Panc1 (cell line): Measurements from ENCODE around the gene SLC26A3. TPM values are rescaled to one million over a fixed set of nuclear protein-coding genes. Genes with fewer than 3 reads are reported as not detected.

Experiments used
- ATAC-seq: fragments of 200-7000 bp; cut with Tn5 transposase; 2 replicates; pipeline ENCODE4 v1.9.1; 2020; ENCODE audit warnings: mild to moderate bottlenecking, moderate library complexity
- BruUV-seq: library from RNA; stranded (reverse); fragments of 400-500 nt; replicated peaks from 2 replicates; lab custom pipeline; 2021; lab: Mats Ljungman, UMichigan
- CTCF ChIA-PET: fragments of 300-600 bp; sonication (Branson Sonifier 250); formaldehyde crosslinking; loops from one replicate; lab custom pipeline; 2022; ENCODE audit warnings: antibody characterized with exemption; lab: Charles Lee
- POLR2A ChIA-PET: fragments of 300-600 bp; sonication (Branson Sonifier 250); formaldehyde crosslinking; loops from one replicate; lab custom pipeline; 2022; ENCODE audit warnings: antibody characterized with exemption; lab: Charles Lee
- DNase-seq: peaks from one replicate; pipeline ENCODE4 v3.0.0-alpha.2; 2010; ENCODE audit warnings: low read depth, low spot score
- H3K27ac ChIP-seq: 2 replicates; pipeline ENCODE4 v1.5.1; 2011; ENCODE audit warnings: mild to moderate bottlenecking, low read length, inconsistent platforms
- H3K27me3 ChIP-seq: fragments of 200-500 bp; sonication (Bioruptor generic); 2 replicates; pipeline ENCODE4 v1.6.0; 2014; ENCODE audit warnings: low read length, inconsistent platforms; ENCODE audit not compliant: control insufficient read depth, insufficient read depth
- H3K36me3 ChIP-seq: fragments of 200-500 bp; sonication (Bioruptor generic); 2 replicates; pipeline ENCODE4 v1.5.1; 2014; ENCODE audit warnings: inconsistent platforms, mild to moderate bottlenecking, low read length, moderate library complexity; ENCODE audit not compliant: control insufficient read depth, insufficient read depth
- H3K4me1 ChIP-seq: 2 replicates; pipeline ENCODE4 v1.5.1; 2011; ENCODE audit warnings: inconsistent platforms, mild to moderate bottlenecking, low read length, moderate library complexity; ENCODE audit not compliant: control insufficient read depth, insufficient read depth
- H3K4me3 ChIP-seq, 2 experiments: 2 replicates each; pipeline ENCODE4 v1.5.1; 2011 to 2012; ENCODE audit warnings: low read depth in 2 of 2, low read length in 2 of 2, mild to moderate bottlenecking in 2 of 2, inconsistent platforms in 1 of 2, moderate library complexity in 1 of 2
- H3K9me3 ChIP-seq: fragments of 200-500 bp; sonication (Bioruptor generic); 2 replicates; pipeline ENCODE4 v1.5.1; 2014; ENCODE audit warnings: low read depth, mild to moderate bottlenecking, inconsistent platforms, low read length, moderate library complexity; ENCODE audit not compliant: control insufficient read depth, insufficient read depth
- CTCF ChIP-seq: fragments of 450-650 bp; IDR thresholded peaks from 2 replicates; pipeline ENCODE4 v1.5.1; 2017; ENCODE audit warnings: mild to moderate bottlenecking
- POLR2AphosphoS5 ChIP-seq: IDR thresholded peaks from 2 replicates; pipeline ENCODE4 v1.6.1; 2012; ENCODE audit warnings: mild to moderate bottlenecking, low read depth, low read length, moderate library complexity
- REST ChIP-seq, 2 experiments: IDR thresholded peaks; 2 replicates each; pipeline ENCODE4 v1.6.1; 2011 to 2012; ENCODE audit warnings: low read depth in 2 of 2, control low read depth in 1 of 2, low read length in 1 of 2, mild to moderate bottlenecking in 1 of 2, moderate library complexity in 1 of 2; ENCODE audit not compliant: insufficient read depth in 1 of 2
- SIN3A ChIP-seq: IDR thresholded peaks from 2 replicates; pipeline ENCODE4 v1.6.1; 2012; ENCODE audit warnings: low read depth, mild to moderate bottlenecking, low read length, moderate library complexity, borderline replicate concordance; ENCODE audit not compliant: insufficient read depth
- TCF7L2 ChIP-seq: IDR thresholded peaks from 2 replicates; pipeline ENCODE4 v1.6.1; 2011; ENCODE audit warnings: mild to moderate bottlenecking, low read depth, low read length, inconsistent platforms
- in situ Hi-C: cut with HindIII; loops from 2 replicates; pipeline ENCODE4 v1.10.0; 2016; ENCODE audit warnings: low sequenced_read_pairs, low pct_unique_long_range_greater_than_20kb
- intact Hi-C: fragments of 100-400 bp; cut with micrococcal nuclease; formaldehyde crosslinking; loops from one replicate; pipeline ENCODE4 v1.10.0; 2022; ENCODE audit not compliant: unreplicated experiment
- total RNA-seq: library from RNA; stranded (reverse); gene quantifications from one replicate; pipeline ENCODE4 v1.2.1, GENCODE V29; 2021; ENCODE audit not compliant: unreplicated experiment

The SLC26A3 gene
- total RNA-seq, 1 experiment from 2014 or later = 0.36 TPM

- no peaks in the 10 kb centered on the region for H3K4me1 ChIP-seq
- ATAC-seq (peak; percentile 56; the same call in 1 of the 2 replicates), DNase-seq (peak; percentile 32)
- in situ Hi-C loops (no loop called here), intact Hi-C loops (loop anchor here (1.0 to 10.0 kb wide), 3 partner anchors 130 to 523 kb away; no protein-coding TSS in a partner anchor)
- H3K27me3 ChIP-seq = peaks cover 9% of the 10 kb centered on the region; the same call in 1 of the 2 replicates
- CTCF ChIA-PET = interaction anchor here (1.1 kb wide), 1 partner anchor 262 kb away, joined by 3 read pairs; no protein-coding TSS in a partner anchor
- POLR2A ChIA-PET = no interaction called here
- H3K36me3 ChIP-seq = no peaks in the 10 kb centered on the region
- H3K27ac ChIP-seq = no peak overlapping the region
- no TSS peak for BruUV-seq
- no peaks in the 10 kb centered on the region for H3K9me3 ChIP-seq
- H3K4me3 ChIP-seq = no peak overlapping the region
- TF ChIP-seq CTCF = peak; percentile 74
- no peak for TF ChIP-seq TCF7L2
- TF ChIP-seq REST (IDR thresholded peaks at IDR 0.05; ENCODE audit: insufficient read depth in 1 of 2, low read depth in 2 of 2, low read length in 1 of 2) = no peak
- TF ChIP-seq POLR2AphosphoS5 = no peak
- TF ChIP-seq SIN3A = no peak
Measured at GRCh38 chr7:107725138-107725740, 77.8 kb downstream of the SLC26A3 start.

GRCh38 chr7:107723255-107723654, 79.8 kb downstream of the SLC26A3 start:
- DNase-seq (no peak), ATAC-seq (no peak)
- TF ChIP-seq POLR2AphosphoS5 (no peak), CTCF (no peak), SIN3A (no peak), REST (IDR thresholded peaks at IDR 0.05; ENCODE audit: insufficient read depth in 1 of 2, low read depth in 2 of 2, low read length in 1 of 2) (no peak), TCF7L2 (no peak)
- CTCF ChIA-PET = interaction anchor here (0.8 kb wide), 1 partner anchor 184 kb away, joined by 8 read pairs; no protein-coding TSS in a partner anchor
- POLR2A ChIA-PET = no interaction called here
- BruUV-seq = no TSS peak
- no peak overlapping the region for H3K4me3 ChIP-seq
- H3K27ac ChIP-seq = no peak overlapping the region
- no peaks in the 10 kb centered on the region for H3K4me1 ChIP-seq
- H3K27me3 ChIP-seq = peaks cover 6% of the 10 kb centered on the region; the same call in 1 of the 2 replicates
- H3K9me3 ChIP-seq = no peaks in the 10 kb centered on the region
- in situ Hi-C loops (no loop called here), intact Hi-C loops (loop anchor here (10.0 kb wide), 1 partner anchor 128 kb away; no protein-coding TSS in a partner anchor)
- no peaks in the 10 kb centered on the region for H3K36me3 ChIP-seq
